Prostate gland (tissue), 2 donors: ENCODE results near the gene GPRC6A. TPM values are rescaled to one million over a fixed set of nuclear protein-coding genes. Genes with fewer than 3 reads are reported as not detected.

ENCODE experiments used
- DNase-seq: peaks from one replicate; pipeline ENCODE4 v3.0.0-alpha.2; 2019; ENCODE audit warnings: low spot score
- H3K27ac ChIP-seq, 2 donors: fragments of 200-600 bp; sonication (generic); 2 replicates each; pipeline ENCODE4 v1.5.1; 2017 to 2019
- H3K27me3 ChIP-seq: fragments of 200-600 bp; sonication (generic); replicated peaks from 2 replicates; pipeline ENCODE4 v1.5.1; 2019; ENCODE audit not compliant: insufficient read depth
- H3K36me3 ChIP-seq, 2 donors: fragments of 200-600 bp; sonication (generic); 1 replicate in 1 of 2; 2 replicates in 1 of 2; pipeline versions ENCODE4 v1.5.1 to v1.8.1; 2017 to 2019
- H3K4me1 ChIP-seq: fragments of 200-600 bp; sonication (generic); replicated peaks from 2 replicates; pipeline ENCODE4 v1.5.1; 2019
- H3K4me3 ChIP-seq, 2 donors: fragments of 200-600 bp; sonication (generic); 2 replicates each; pipeline ENCODE4 v1.5.1; 2017 to 2019
- H3K9me3 ChIP-seq: fragments of 200-600 bp; sonication (generic); 2 replicates; pipeline ENCODE4 v1.5.1; 2017
- CTCF ChIP-seq, 4 experiments: fragments of 200-600 bp in 2 of 4; fragments of 450-650 bp in 2 of 4; sonication (generic) in 2 of 4; IDR thresholded peaks; 1 replicate in 3 of 4; 2 replicates in 1 of 4; pipeline ENCODE4 v1.5.1; 2016 to 2019; ENCODE audit warnings: antibody characterized with exemption in 4 of 4, mild to moderate bottlenecking in 2 of 4, moderate library complexity in 2 of 4
- POLR2A ChIP-seq: fragments of 450-650 bp; IDR thresholded peaks from one replicate; pipeline ENCODE4 v1.6.1; 2016; ENCODE audit warnings: antibody characterized with exemption, mild to moderate bottlenecking
- POLR2AphosphoS5 ChIP-seq: sonication (generic); formaldehyde crosslinking; IDR thresholded peaks from one replicate; pipeline ENCODE4 v1.6.1; 2017; ENCODE audit warnings: antibody characterized with exemption
- WGBS: methylation state at CpG from one replicate; pipeline ENCODE4 v1.1.5; 2018; 5-methylcytosine and 5-hydroxymethylcytosine counted together
- intact Hi-C: fragments of 100-400 bp; cut with DNase I; formaldehyde crosslinking; loops from one replicate; pipeline ENCODE4 v1.14.2; 2022
- total RNA-seq, 2 donors: library from RNA; depleted of rRNA; stranded (reverse); fragments of >200 nt; gene quantifications; one replicate each; pipeline ENCODE4 v1.1.0, GENCODE V29; 2016

GPRC6A gene
- total RNA-seq, 2 donors from 2014 or later = 0.18 TPM; not detected in 1

- Histone ChIP-seq H3K27me3 (peaks cover 1% of the 10 kb centered on the region), H3K36me3 (no peaks in the 10 kb centered on the region), H3K4me3 (no peak overlapping the region), H3K9me3 (no peaks in the 10 kb centered on the region), H3K27ac (no peak overlapping the region), H3K4me1 (no peaks in the 10 kb centered on the region)
- intact Hi-C loops = no loop called here
- TF ChIP-seq CTCF (IDR thresholded peaks at IDR 0.05) = no peak
- TF ChIP-seq POLR2AphosphoS5 = no peak
- TF ChIP-seq POLR2A = no peak
- WGBS = 92% methylated on average over 4 of the region's 4 CpGs
- no peak for DNase-seq
These were observed 43.9 kb upstream of the GPRC6A start for GRCh38 chr6:116872771-116873170.

- intact Hi-C loops = no loop called here
- H3K27ac ChIP-seq = no peak overlapping the region
- no peaks in the 10 kb centered on the region for H3K4me1 ChIP-seq
- no peak for TF ChIP-seq POLR2AphosphoS5
- TF ChIP-seq POLR2A = no peak
- TF ChIP-seq CTCF (IDR thresholded peaks at IDR 0.05) = no peak
- H3K36me3 ChIP-seq = no peaks in the 10 kb centered on the region
- no peak for DNase-seq
- H3K27me3 ChIP-seq = no peaks in the 10 kb centered on the region
- WGBS = 86% methylated on average over 3 of the region's 3 CpGs
- H3K4me3 ChIP-seq = no peak overlapping the region
- H3K9me3 ChIP-seq = no peaks in the 10 kb centered on the region
These were observed 37.5 kb upstream of the GPRC6A start for GRCh38 chr6:116866281-116866871.

- Histone ChIP-seq H3K27ac (no peak overlapping the region), H3K4me1 (no peaks in the 10 kb centered on the region), H3K4me3 (no peak overlapping the region), H3K9me3 (no peaks in the 10 kb centered on the region), H3K36me3 (no peaks in the 10 kb centered on the region), H3K27me3 (no peaks in the 10 kb centered on the region)
- no peak for DNase-seq
- TF ChIP-seq POLR2A = no peak
- TF ChIP-seq POLR2AphosphoS5 = no peak
- no peak for TF ChIP-seq CTCF (IDR thresholded peaks at IDR 0.05)
- intact Hi-C loops = no loop called here
These were observed 30.4 kb upstream of the GPRC6A start for GRCh38 chr6:116859264-116859663.

GRCh38 chr6:116858060-116858459, 29.2 kb upstream of the GPRC6A start:
- H3K36me3 ChIP-seq = no peaks in the 10 kb centered on the region
- DNase-seq = no peak
- no peak overlapping the region for H3K4me3 ChIP-seq
- TF ChIP-seq POLR2AphosphoS5 (no peak), POLR2A (no peak), CTCF (IDR thresholded peaks at IDR 0.05) (no peak)
- intact Hi-C loops = no loop called here
- H3K4me1 ChIP-seq = no peaks in the 10 kb centered on the region
- H3K9me3 ChIP-seq = no peaks in the 10 kb centered on the region
- no peak overlapping the region for H3K27ac ChIP-seq
- H3K27me3 ChIP-seq = no peaks in the 10 kb centered on the region

- H3K27ac ChIP-seq = no peak overlapping the region
- no peaks in the 10 kb centered on the region for H3K36me3 ChIP-seq
- DNase-seq = no peak
- intact Hi-C loops = loop anchor here (5.0 kb wide), 1 partner anchor 70 kb away; no protein-coding TSS in a partner anchor
- no peaks in the 10 kb centered on the region for H3K4me1 ChIP-seq
- no peaks in the 10 kb centered on the region for H3K9me3 ChIP-seq
- 8% methylated on average over 1 of the region's 1 CpG for WGBS
- TF ChIP-seq CTCF (IDR thresholded peaks at IDR 0.05) = peak in 3 of 4 experiments; percentile 22 to 42 (median 24)
- no peak for TF ChIP-seq POLR2AphosphoS5
- H3K4me3 ChIP-seq = no peak overlapping the region
- peaks cover 3% of the 10 kb centered on the region for H3K27me3 ChIP-seq
These were observed 18.3 kb upstream of the GPRC6A start for GRCh38 chr6:116847227-116847626.
